HFF-Myc (cell line): ENCODE results near the gene MSMP.

Experiments used
- DNase-seq: peaks from one replicate; pipeline ENCODE4 v3.0.0-alpha.2; 2011; ENCODE audit warnings: low read depth; ENCODE audit errors: extremely low read depth
- H3K4me3 ChIP-seq: replicated peaks from 2 replicates; pipeline ENCODE4 v1.5.1; 2011; ENCODE audit warnings: low read depth, mild to moderate bottlenecking, control low read depth, low read length
- CTCF ChIP-seq: IDR thresholded peaks from 2 replicates; pipeline ENCODE4 v1.5.1; 2012; ENCODE audit warnings: mild to moderate bottlenecking, low read depth, low read length, control low read depth; ENCODE audit errors: missing control alignments

The MSMP gene

DNA sequence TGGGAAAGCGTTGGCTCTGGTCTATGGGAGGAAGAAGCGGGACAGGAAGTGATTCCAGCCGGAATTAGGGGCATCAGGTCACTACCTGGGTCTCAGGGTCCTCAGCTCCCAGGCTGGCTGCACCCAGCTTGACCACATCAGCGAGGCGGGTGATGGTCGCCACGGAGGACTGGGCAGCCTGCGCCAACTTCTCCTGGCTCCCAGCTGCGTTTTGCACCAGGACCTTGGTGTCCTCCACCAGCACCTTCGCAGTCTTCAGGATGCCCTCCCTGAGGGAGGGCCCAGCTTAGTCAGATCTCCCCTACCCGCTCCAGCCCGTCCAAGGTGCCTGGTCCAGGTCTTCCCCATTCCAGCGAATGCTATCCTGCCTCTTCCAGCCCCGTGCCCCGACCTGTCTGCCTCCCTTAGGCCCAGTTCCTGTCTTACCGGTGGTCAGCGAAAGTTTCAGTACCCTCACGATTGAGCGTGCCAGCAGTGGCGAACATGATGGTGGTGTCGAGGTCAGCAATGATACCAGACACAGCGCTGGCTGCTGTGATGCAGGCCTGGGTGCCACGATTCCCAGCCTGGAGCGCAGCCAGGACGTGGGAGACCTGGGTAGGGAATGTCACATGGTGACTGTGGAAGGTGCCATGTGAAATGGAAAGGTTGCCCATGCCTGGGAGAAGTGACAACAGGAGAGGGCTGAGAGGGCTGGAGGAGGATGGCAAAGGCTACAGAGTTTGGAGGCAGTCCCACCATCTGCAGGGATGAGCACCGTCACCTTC is 50.0 kb downstream of the MSMP start:
- TF ChIP-seq CTCF = no peak
- H3K4me3 ChIP-seq = no peak overlapping the region
- no peak for DNase-seq
